Breast epithelium (tissue), 4 donors: ENCODE results near the gene C16orf74. TPM values are rescaled to one million over a fixed set of nuclear protein-coding genes. Genes with fewer than 3 reads are reported as not detected.
A peak's percentile ranks its signal among the peaks of the same experiment; 100 is the strongest.

Experiments
- DNase-seq, 2 donors: peaks; one replicate each; pipeline ENCODE4 v3.0.0-alpha.2; 2019; ENCODE audit warnings: low spot score in 2 of 2
- H3K27ac ChIP-seq, 2 donors: fragments of 200-600 bp; sonication (generic) in 1 of 2; one replicate each; pipeline ENCODE4 v1.5.1; 2016 to 2019; ENCODE audit warnings: mild to moderate bottlenecking in 1 of 2
- H3K27me3 ChIP-seq, 2 donors: fragments of 200-600 bp; sonication (generic) in 1 of 2; one replicate each; pipeline versions ENCODE4 v1.5.1 to v1.6.0; 2017 to 2019; ENCODE audit warnings: control low read depth in 1 of 2, mild to moderate bottlenecking in 1 of 2
- H3K36me3 ChIP-seq: fragments of 200-600 bp; one replicate; pipeline ENCODE4 v1.5.1; 2019
- H3K4me1 ChIP-seq, 2 donors: fragments of 200-600 bp; sonication (generic); one replicate each; pipeline ENCODE4 v1.5.1; 2016 to 2019; ENCODE audit warnings: control low read depth in 1 of 2
- H3K4me3 ChIP-seq, 3 donors: fragments of 200-600 bp; sonication (generic); 1 replicate in 2 of 3; 2 replicates in 1 of 3; pipeline ENCODE4 v1.5.1; 2016 to 2019; ENCODE audit warnings: mild to moderate bottlenecking in 3 of 3, moderate library complexity in 2 of 3
- H3K9me3 ChIP-seq, 2 donors: fragments of 200-600 bp; sonication (generic) in 1 of 2; one replicate each; pipeline ENCODE4 v1.5.1; 2016 to 2019; ENCODE audit warnings: control low read depth in 1 of 2
- CTCF ChIP-seq, 3 donors: fragments of 450-650 bp; IDR thresholded peaks; one replicate each; pipeline ENCODE4 v1.5.1; 2016 to 2017; ENCODE audit warnings: antibody characterized with exemption in 3 of 3, mild to moderate bottlenecking in 3 of 3, moderate library complexity in 3 of 3
- POLR2A ChIP-seq: fragments of 450-650 bp; IDR thresholded peaks from one replicate; pipeline ENCODE4 v1.6.1; 2016; ENCODE audit warnings: antibody characterized with exemption, mild to moderate bottlenecking, moderate library complexity
- POLR2AphosphoS5 ChIP-seq, 3 donors: sonication (generic); formaldehyde crosslinking; IDR thresholded peaks; one replicate each; pipeline ENCODE4 v1.6.1; 2017; ENCODE audit warnings: antibody characterized with exemption in 3 of 3
- intact Hi-C: fragments of 100-400 bp; cut with DNase I; formaldehyde crosslinking; loops from one replicate; pipeline ENCODE4 v1.15.1; 2023; ENCODE audit warnings: low total_unique reads
- total RNA-seq, 3 donors: library from RNA; depleted of rRNA; stranded (reverse); fragments of >200 nt; gene quantifications; one replicate each; pipeline ENCODE4 v1.1.0, GENCODE V29; 2016

Gene C16orf74
- total RNA-seq, 3 donors from 2014 or later: 0.80 to 7.2 (median 6.7) TPM

- intact Hi-C loops: loop anchor here (2.0 kb wide), 1 partner anchor 99 kb away; no protein-coding TSS in a partner anchor
- peaks cover 10 to 21% of the 10 kb centered on the region in 2 donors for H3K4me1 ChIP-seq
- no peaks in the 10 kb centered on the region for H3K27me3 ChIP-seq
- no peak overlapping the region for H3K4me3 ChIP-seq
- H3K36me3 ChIP-seq: no peaks in the 10 kb centered on the region
- no peak for TF ChIP-seq POLR2A
- no peak for DNase-seq
- no peaks in the 10 kb centered on the region for H3K9me3 ChIP-seq
- H3K27ac ChIP-seq: peak overlapping the region; percentile 66 to 73
Measured at GRCh38 chr16:85719605-85720301, 31.1 kb downstream of the C16orf74 start.

GRCh38 chr16:85718682-85719081 is 32.2 kb downstream of the C16orf74 start:
- H3K27me3 ChIP-seq: no peaks in the 10 kb centered on the region
- no peak overlapping the region for H3K27ac ChIP-seq
- peaks cover 10 to 21% of the 10 kb centered on the region in 2 donors for H3K4me1 ChIP-seq
- H3K36me3 ChIP-seq: no peaks in the 10 kb centered on the region
- DNase-seq: no peak
- intact Hi-C loops: loop anchor here (2.0 kb wide), 1 partner anchor 98 kb away; no protein-coding TSS in a partner anchor
- no peak overlapping the region for H3K4me3 ChIP-seq
- TF ChIP-seq CTCF (IDR thresholded peaks at IDR 0.05): peak in 1 of 3 donors; percentile 11
- no peak for TF ChIP-seq POLR2AphosphoS5 (IDR thresholded peaks at IDR 0.05)
- no peaks in the 10 kb centered on the region for H3K9me3 ChIP-seq

- H3K27ac ChIP-seq: peak overlapping the region in 1 of 2 donors; percentile 81
- no peak overlapping the region for H3K4me3 ChIP-seq
- peaks cover 10 to 21% of the 10 kb centered on the region in 2 donors for H3K4me1 ChIP-seq
- TF ChIP-seq POLR2AphosphoS5 (IDR thresholded peaks at IDR 0.05) (no peak), POLR2A (no peak), CTCF (IDR thresholded peaks at IDR 0.05) (no peak)
- H3K9me3 ChIP-seq: no peaks in the 10 kb centered on the region
- H3K27me3 ChIP-seq: no peaks in the 10 kb centered on the region
- DNase-seq: no peak
- intact Hi-C loops: loop anchor here (2.0 kb wide), 1 partner anchor 97 kb away; no protein-coding TSS in a partner anchor
- H3K36me3 ChIP-seq: no peaks in the 10 kb centered on the region
Measured at GRCh38 chr16:85718153-85718477, 32.8 kb downstream of the C16orf74 start.

GRCh38 chr16:85717393-85718152 is 33.3 kb downstream of the C16orf74 start:
- Histone ChIP-seq H3K36me3 (no peaks in the 10 kb centered on the region), H3K27ac (peak overlapping the region; percentile 80 to 81), H3K27me3 (no peaks in the 10 kb centered on the region), H3K9me3 (no peaks in the 10 kb centered on the region), H3K4me1 (peaks cover 10 to 21% of the 10 kb centered on the region in 2 donors), H3K4me3 (no peak overlapping the region)
- DNase-seq: peak; percentile 53 to 73
- no peak for TF ChIP-seq POLR2AphosphoS5 (IDR thresholded peaks at IDR 0.05)
- TF ChIP-seq POLR2A: no peak
- peak; percentile 61 to 81 (median 75) for TF ChIP-seq CTCF (IDR thresholded peaks at IDR 0.05)
- intact Hi-C loops: loop anchor here (2.0 kb wide), 1 partner anchor 97 kb away; no protein-coding TSS in a partner anchor

- peak in 1 of 2 donors; percentile 81 for DNase-seq
- TF ChIP-seq POLR2AphosphoS5 (IDR thresholded peaks at IDR 0.05) (no peak), POLR2A (no peak), CTCF (IDR thresholded peaks at IDR 0.05) (no peak)
- Histone ChIP-seq H3K4me3 (no peak overlapping the region), H3K9me3 (peaks cover 4 to 6% of the 10 kb centered on the region in 2 donors), H3K4me1 (peaks cover 10 to 21% of the 10 kb centered on the region in 2 donors), H3K27ac (peak overlapping the region; percentile 80 to 81), H3K27me3 (no peaks in the 10 kb centered on the region), H3K36me3 (no peaks in the 10 kb centered on the region)
- intact Hi-C loops: no loop called here
Measured at GRCh38 chr16:85716680-85717038, 34.2 kb downstream of the C16orf74 start.
